Upper lobe of left lung (tissue), 4 donors: ENCODE measurements around the gene KIF7.

Experiments
- CTCF ChIP-seq, 6 experiments: fragments of 450-650 bp in 4 of 6; fragments of 200-600 bp in 2 of 6; sonication (generic) in 2 of 6; IDR thresholded peaks; one replicate each; pipeline ENCODE4 v1.5.1; 2016 to 2019; ENCODE audit warnings: antibody characterized with exemption in 6 of 6
- POLR2A ChIP-seq, 4 donors: fragments of 450-650 bp; IDR thresholded peaks; one replicate each; pipeline ENCODE4 v1.5.1; 2016 to 2017; ENCODE audit warnings: antibody characterized with exemption in 4 of 4, mild to moderate bottlenecking in 2 of 4
- POLR2AphosphoS5 ChIP-seq, 2 donors: sonication (generic); formaldehyde crosslinking; IDR thresholded peaks; one replicate each; pipeline ENCODE4 v1.5.1; 2017; ENCODE audit warnings: antibody characterized with exemption in 2 of 2

- TF ChIP-seq POLR2A (IDR thresholded peaks at IDR 0.05), result no peak
- no peak for TF ChIP-seq CTCF (IDR thresholded peaks at IDR 0.05)
- no peak for TF ChIP-seq POLR2AphosphoS5 (IDR thresholded peaks at IDR 0.05)
Observed at GRCh38 chr15:89578146-89578545, 77.1 kb downstream of the KIF7 start.
